ENCODE data around the gene ATP1A3.
"Not testable (repeated sequence)": the region's sequence is repeated elsewhere in the genome, so short reads cannot be mapped to it uniquely, and the experiment has no call there.

ATP1A3 gene

GRCh38 chr19:41945135-41945766 lies 48.8 kb downstream of the ATP1A3 start:
- DNase-seq (ENCODE audit: low read depth), result no peak

- DNase-seq (ENCODE audit: low read depth), result no peak
These were observed 49.7 kb downstream of the ATP1A3 start for GRCh38 chr19:41944336-41944735.

DNA sequence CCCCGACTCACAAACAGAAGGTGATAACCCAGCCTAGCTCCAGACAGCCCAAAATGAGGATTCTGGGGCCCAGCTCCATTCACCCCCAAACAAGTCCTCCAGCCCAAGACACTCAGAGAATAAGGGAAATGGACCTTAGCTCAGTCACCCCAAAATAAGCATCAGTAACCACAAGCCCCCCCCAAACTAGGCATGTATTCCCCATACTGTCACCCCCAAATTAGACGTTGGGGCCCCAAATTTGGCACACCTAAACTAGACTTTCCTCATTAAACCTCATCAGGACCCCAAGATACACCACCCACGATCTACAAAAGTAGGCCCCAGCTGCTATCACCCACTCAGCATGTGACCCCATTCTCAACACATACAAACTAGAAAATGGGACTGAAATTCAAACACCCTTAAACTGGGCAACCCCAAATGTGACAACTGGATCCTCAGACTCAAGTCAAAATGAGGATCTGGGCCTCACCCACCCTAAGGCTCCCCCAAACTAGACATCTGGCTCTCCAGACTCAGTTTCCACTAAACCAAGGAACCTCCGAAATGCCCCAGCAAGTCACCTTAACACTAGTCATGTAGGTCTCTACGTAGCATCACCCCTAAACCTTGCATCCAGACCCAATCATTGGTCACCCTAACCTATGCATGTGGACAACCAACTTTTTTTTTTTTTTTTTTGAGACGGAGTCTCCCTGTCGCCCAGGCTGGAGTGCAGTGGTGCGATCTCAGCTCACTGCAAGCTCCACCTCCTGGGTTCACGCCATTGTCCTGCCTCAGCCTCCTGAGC lies 52.4 kb downstream of the ATP1A3 start:
- DNase-seq (ENCODE audit: low read depth), result no peak

- DNase-seq (ENCODE audit: low read depth), result no peak
These were observed 53.2 kb downstream of the ATP1A3 start for GRCh38 chr19:41940731-41941409.

DNA sequence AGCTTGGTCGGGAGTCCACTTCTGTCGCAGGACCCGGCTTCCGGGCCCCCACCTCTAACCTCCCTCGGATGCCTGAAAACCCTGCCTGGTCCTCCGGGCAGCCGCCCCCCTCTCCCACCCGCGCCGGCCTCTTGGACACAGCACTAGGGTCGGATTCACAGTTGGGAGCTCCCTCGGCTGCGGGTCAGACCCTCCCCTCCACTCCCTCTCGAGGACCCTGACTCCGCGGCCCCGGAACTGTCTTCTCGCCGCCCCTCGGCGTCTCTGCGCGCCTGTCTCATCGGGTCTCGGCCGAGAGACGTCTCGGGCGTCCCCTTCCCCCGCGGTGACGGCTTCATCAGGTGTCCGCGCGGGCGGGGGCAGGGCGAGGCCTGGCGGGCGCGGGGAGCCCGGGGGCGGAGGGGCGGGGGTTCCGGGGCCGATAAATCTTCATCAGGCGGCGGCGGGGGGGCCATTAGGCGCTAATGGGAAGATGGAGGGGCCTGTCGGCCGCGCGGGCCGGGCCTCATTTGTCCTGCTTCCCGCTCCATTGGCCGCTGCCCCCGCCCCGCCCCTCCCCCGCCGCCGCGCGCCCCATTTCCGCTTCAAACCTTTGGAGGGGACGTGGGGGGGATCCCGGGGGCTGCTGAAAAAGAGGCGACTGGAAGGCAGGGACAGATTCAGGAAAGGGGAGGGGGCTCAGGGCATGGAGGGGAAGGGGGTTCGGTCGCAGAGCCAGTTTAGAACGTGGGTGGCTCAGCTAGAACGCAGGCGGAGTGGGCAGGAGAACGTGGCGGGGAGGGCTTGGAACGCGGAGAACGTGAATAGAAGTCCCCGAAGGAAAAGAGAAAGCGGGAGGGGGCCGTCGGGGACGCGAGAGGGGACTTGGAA lies 53.9 kb downstream of the ATP1A3 start:
- no peak for DNase-seq (ENCODE audit: low read depth)

GRCh38 chr19:41939209-41939608 lies 54.8 kb downstream of the ATP1A3 start:
- DNase-seq (ENCODE audit: low read depth), result not testable (repeated sequence)

- DNase-seq (ENCODE audit: low read depth), result no peak
These were observed 56.2 kb downstream of the ATP1A3 start for GRCh38 chr19:41937525-41938468.

DNA sequence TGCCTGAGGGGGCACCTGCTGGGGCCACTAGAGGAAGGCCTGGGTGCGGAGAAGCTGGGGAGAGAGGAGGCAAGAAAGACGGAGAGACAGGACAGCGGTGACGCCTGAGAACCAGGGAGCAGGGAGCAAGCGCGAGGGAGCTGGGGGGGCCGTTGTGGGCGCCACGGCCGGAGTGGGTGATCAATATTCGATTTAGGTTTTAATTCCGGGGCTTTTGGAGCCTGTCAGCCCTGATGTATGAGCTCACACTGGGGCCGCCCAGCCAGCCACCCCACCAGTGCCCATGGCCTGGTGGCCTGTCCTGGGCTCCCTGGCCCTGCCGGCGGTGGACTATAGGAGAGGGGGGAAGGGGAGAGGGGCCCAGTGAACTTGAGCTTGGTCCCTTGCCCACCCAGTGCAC lies 57.1 kb downstream of the ATP1A3 start:
- DNase-seq (ENCODE audit: low read depth), result no peak

GRCh38 chr19:41936416-41936850 lies 57.6 kb downstream of the ATP1A3 start:
- DNase-seq (ENCODE audit: low read depth), result no peak

- DNase-seq (ENCODE audit: low read depth), result no peak
These were observed 58.1 kb downstream of the ATP1A3 start for GRCh38 chr19:41935760-41936415.

DNA sequence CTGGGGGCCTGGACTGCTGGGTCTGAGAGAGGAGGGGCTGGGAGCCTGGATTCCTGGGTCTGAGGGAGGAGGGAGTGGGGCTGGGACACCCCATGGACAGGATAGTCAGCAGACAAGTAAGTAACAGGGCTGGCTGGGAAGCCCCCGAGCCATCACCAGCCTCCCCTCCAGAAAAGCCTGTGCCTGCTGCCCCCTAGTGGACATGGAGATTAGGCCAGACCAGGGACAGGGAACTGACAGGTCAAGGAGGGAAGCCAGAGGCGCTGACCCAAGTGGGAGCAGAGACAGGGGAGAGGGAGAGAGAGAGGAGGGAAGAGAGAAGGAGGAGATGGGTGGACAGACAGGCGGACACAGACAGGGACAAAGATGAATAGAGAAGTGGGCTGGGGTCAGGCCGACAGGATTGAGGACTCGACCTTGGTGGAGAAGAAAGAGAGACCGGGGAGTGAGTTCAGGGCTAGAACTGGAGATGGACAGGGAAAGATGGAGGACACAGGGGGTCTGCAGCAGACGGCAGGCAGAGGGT lies 59.1 kb downstream of the ATP1A3 start:
- no peak for DNase-seq (ENCODE audit: low read depth)

GRCh38 chr19:41933693-41934426 lies 60.2 kb downstream of the ATP1A3 start:
- no peak for DNase-seq (ENCODE audit: low read depth)

DNA sequence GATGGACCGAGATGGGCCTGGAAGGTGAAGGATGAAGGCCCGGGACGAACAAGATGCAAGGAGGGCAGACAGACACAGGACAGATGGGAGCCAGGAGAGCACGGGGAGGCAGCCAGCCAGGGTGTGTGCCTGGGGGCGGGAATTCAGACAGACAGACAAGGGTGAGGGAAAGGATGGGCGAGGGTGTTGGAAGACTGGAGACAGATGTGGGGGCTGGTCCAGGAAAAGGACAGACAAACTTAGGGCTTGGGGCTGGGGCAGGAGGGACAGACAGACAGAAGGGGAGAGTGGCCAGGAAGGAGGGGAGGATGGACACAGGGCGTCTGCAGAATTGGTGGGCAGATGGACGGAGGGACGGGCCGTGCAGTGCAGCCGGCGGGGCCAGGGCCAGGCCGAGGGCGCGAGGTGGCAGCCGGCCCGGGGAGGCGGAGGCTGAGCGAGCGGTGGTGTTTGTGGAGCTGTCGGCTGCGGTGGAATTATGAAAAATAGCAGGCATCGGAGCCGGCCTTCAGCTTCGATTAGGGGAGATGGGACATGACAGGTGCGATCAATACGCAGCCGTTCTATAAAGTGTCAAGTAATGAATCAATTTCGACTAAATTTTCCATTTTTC lies 61.2 kb downstream of the ATP1A3 start:
- DNase-seq (ENCODE audit: low read depth), result no peak

- DNase-seq (ENCODE audit: low read depth), result no peak
These were observed 61.7 kb downstream of the ATP1A3 start for GRCh38 chr19:41932259-41932719.

DNA sequence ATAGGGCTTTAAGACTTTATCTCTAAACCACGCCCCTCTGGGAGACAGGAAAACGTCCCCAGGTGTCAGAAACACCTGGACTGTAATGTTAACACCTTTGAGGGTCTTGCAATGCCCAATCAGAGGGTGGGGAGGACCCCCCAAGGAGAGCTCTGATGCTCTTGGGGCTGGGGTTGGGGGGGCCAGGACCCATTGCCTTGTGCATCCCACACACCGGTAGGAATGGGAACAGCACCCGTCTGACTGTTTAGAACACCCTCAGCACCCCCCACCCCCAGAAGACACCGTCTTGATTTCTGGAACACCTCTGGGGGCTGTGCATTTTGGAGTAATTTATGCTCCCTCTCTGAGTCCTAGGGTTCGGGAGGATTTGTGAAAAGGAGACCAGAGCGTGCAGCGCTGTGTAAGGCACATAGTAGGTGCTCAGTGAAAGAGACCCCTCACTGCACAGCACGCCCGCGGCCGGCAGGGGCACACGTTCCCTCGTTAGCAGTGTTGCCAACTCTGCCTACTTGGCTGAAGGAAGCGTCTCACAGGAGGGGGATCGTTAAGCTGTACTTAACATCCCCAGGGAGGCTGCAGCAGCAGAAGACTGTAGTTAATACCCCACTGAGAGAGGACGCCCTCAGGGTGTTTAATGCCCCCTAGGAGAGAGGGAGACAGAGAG lies 63.0 kb downstream of the ATP1A3 start:
- DNase-seq (ENCODE audit: low read depth), result no peak

DNA sequence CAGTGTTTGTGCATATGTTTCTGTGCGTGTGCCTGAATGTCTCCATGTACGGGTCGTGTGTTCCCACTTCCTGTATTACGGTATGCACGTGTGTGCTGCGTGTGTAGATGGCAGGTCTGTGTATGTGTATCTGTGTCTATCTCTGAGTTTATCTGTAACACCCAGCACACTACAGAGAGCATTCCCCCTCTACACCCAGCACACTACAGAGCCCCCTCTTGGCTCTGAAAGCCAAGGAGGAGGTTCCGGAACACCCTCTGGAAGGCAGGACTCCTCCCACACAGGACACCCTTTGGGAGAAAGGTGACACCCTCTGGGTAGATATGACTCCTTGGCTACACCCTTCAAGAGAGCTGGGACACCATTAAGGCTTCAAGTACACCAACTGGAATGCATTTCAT lies 63.7 kb downstream of the ATP1A3 start:
- DNase-seq (ENCODE audit: low read depth), result no peak

DNA sequence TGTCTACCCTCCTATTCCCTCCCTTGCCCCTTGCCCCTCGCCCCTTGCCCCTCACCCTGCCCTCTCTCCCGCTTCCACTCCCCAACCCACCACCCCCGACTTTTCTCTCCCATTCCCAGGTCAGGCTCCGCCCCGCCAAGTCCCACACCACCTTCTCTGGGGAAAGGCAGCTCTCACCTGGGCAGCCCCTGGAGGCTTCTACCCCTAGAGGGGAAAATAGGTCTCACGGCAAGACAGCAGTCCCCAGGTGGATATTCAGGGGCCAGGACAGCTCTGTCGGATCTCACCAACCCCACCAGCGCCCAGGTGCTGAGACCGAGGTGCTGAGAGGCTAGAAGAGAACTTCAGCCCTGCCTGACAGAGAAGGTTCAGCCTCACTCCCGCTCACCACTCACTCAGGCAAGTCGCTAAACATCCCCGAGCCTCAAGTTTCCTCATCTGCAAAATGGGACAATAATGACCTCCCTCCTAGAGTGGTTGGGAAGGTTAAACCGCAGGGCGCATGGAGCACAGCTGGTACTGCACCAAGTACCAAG lies 64.4 kb downstream of the ATP1A3 start:
- no peak for DNase-seq (ENCODE audit: low read depth)

All from GM04503 (cell line).